Activated CD8-positive, alpha-beta T cell treated with anti-CD3 and anti-CD28 coated beads, Interleukin-2, amount 10 ng/mL, durations not matched to agents 7 days and 5 days (primary cell): Measurements from ENCODE around the gene MAPT. TPM values are rescaled to one million over a fixed set of nuclear protein-coding genes. Genes with fewer than 3 reads are reported as not detected.

Experiments
- ATAC-seq: fragments of 150-1000 bp; cut with Tn5 transposase; one replicate; pipeline ENCODE4 v1.10.0; 2021; ENCODE audit warnings: moderate library complexity
- CTCF ChIA-PET: fragments of 350-600 bp; sonication (Branson Sonifier 250); formaldehyde crosslinking; loops from one replicate; lab custom pipeline; 2021; ENCODE audit warnings: antibody characterized with exemption; lab: Charles Lee
- POLR2A ChIA-PET: fragments of 350-600 bp; sonication (Branson Sonifier 250); formaldehyde crosslinking; loops from one replicate; lab custom pipeline; 2021; ENCODE audit warnings: antibody characterized with exemption; lab: Charles Lee
- DNase-seq: peaks from one replicate; pipeline ENCODE4 v3.0.0-alpha.2; 2020
- H3K27ac Mint-ChIP-seq: one replicate; pipeline ENCODE4 v1.8.0; 2021; ENCODE audit warnings: mild to moderate bottlenecking, mixed read lengths
- H3K27me3 Mint-ChIP-seq: one replicate; pipeline ENCODE4 v1.8.0; 2021; ENCODE audit warnings: low read depth, mixed read lengths
- H3K36me3 Mint-ChIP-seq: one replicate; pipeline ENCODE4 v1.8.0; 2021; ENCODE audit warnings: low read depth, mixed read lengths
- H3K4me1 Mint-ChIP-seq: one replicate; pipeline ENCODE4 v1.8.0; 2021; ENCODE audit warnings: low read depth, mixed read lengths
- H3K4me3 Mint-ChIP-seq: one replicate; pipeline ENCODE4 v1.8.0; 2021; ENCODE audit warnings: mild to moderate bottlenecking, mixed read lengths
- H3K9me3 Mint-ChIP-seq: one replicate; pipeline ENCODE4 v1.8.0; 2022; ENCODE audit warnings: mixed read lengths; ENCODE audit not compliant: insufficient read depth
- total RNA-seq, 2 experiments: library from RNA; stranded (reverse); gene quantifications; one replicate each; pipeline ENCODE4 v1.2.3, GENCODE V29; 2021

MAPT gene
- total RNA-seq, 2 experiments from 2014 or later: 0.11 TPM; not detected in 1

DNA sequence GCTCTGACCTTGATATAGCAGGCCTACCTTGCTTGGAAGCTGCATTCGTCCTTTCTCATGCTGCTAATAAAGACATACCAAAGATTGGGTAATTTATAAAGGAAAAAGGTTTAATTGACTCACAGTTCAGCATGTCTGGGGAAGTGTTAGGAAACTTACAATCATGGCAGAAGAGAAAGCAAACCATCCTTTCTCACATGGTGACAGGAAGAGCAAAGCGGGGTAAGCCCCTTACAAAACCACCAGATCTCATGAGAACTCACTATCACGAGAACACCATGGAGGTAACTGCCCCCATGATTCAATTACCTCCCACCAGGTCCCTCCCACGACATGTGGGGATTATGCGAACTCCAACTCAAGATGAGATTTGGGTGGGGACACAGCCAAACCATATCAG, 6.0 kb upstream of the MAPT start:
- ATAC-seq (no peak), DNase-seq (no peak)
- ChIA-PET CTCF (interaction anchor here (0.8 kb wide), 1 partner anchor 248 kb away, joined by 3 read pairs; no protein-coding TSS in a partner anchor), POLR2A (no interaction called here)
- Mint-ChIP-seq H3K27ac (no peak overlapping the region), H3K4me1 (no peaks in the 10 kb centered on the region), H3K4me3 (no peak overlapping the region), H3K27me3 (peaks cover 35% of the 10 kb centered on the region), H3K36me3 (no peaks in the 10 kb centered on the region), H3K9me3 (peaks cover 9% of the 10 kb centered on the region)

DNA sequence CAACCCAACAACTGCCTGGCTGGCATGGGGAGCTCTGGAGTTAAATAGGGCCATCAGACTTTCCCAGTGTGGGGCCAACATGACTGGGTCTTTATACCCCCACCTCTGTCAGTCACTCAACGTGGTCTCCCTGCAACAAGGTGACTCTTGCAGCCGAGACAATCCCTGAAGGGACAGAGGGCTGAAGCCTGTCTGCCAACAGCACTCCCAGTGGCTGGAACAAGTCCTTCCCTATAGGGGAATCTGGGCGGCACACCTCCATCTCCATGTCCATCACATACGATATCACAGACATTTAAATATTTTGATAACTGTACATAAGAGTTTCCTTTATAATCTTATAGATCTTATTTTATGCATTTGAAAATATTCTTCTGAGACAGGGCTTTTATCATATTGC, 4.8 kb upstream of the MAPT start:
- ATAC-seq (no peak), DNase-seq (no peak)
- Mint-ChIP-seq H3K4me1 (peaks cover 4% of the 10 kb centered on the region), H3K4me3 (no peak overlapping the region), H3K36me3 (no peaks in the 10 kb centered on the region), H3K9me3 (peaks cover 7% of the 10 kb centered on the region), H3K27ac (no peak overlapping the region), H3K27me3 (peaks cover 34% of the 10 kb centered on the region)
- CTCF ChIA-PET: no interaction called here
- POLR2A ChIA-PET: no interaction called here

DNA sequence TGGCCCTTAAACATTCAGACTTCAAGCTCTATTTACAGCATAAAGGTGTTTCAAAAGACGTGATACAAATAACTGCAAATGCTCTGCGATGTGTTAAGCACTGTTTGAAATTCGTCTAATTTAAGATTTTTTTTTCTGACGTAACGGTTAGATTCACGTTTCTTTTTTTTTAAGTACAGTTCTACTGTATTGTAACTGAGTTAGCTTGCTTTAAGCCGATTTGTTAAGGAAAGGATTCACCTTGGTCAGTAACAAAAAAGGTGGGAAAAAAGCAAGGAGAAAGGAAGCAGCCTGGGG, 681 bp upstream of the MAPT start:
- POLR2A ChIA-PET: interaction anchor here (0.6 kb wide), 1 partner anchor 143 kb away, joined by 3 read pairs; no protein-coding TSS in a partner anchor
- Mint-ChIP-seq H3K4me3 (peak overlapping the region; percentile 50), H3K27ac (no peak overlapping the region), H3K36me3 (no peaks in the 10 kb centered on the region), H3K9me3 (no peaks in the 10 kb centered on the region), H3K4me1 (peaks cover 17% of the 10 kb centered on the region), H3K27me3 (peaks cover 59% of the 10 kb centered on the region)
- CTCF ChIA-PET: interaction anchor here (0.6 to 2.6 kb wide), 8 partner anchors 11 to 252 kb away, joined by 3 to 7 read pairs (median 4); no protein-coding TSS in a partner anchor
- DNase-seq (no peak), ATAC-seq (no peak)

DNA sequence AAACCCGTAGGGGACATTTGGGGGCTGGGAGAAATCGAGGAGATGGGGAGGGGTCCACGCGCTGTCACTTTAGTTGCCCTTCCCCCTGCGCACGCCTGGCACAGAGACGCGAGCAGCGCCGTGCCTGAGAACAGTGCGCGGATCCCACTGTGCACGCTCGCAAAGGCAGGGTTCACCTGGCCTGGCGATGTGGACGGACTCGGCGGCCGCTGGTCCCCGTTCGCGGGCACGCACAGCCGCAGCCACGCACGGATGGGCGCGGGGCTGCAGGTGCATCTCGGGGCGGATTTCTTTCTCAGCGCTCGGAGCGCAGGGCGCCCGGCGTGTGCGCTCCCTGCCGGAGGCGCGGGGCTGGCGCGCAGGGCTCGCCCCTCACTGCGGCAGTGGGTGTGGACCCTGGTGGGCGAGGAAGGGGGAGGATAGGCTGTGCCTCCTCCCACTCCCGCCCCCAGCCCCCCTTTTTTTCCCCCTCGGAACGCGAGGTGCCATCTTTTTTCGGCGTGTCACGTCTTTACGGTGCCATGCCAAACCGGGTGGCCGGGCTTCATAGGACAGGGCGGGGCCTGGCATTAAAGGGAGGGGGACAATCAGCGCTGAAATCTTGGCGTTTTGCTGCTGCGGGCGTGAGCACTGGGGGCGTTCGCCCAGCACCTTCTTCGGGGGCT, 1.1 kb downstream of the MAPT start:
- DNase-seq: no peak
- CTCF ChIA-PET: interaction anchor here (1.7 kb wide), 1 partner anchor 43 kb away, joined by 4 read pairs; no protein-coding TSS in a partner anchor
- peaks cover 17% of the 10 kb centered on the region for H3K4me1 Mint-ChIP-seq
- ATAC-seq: no peak
- H3K36me3 Mint-ChIP-seq: no peaks in the 10 kb centered on the region
- H3K9me3 Mint-ChIP-seq: no peaks in the 10 kb centered on the region
- no peak overlapping the region for H3K27ac Mint-ChIP-seq
- H3K4me3 Mint-ChIP-seq: peak overlapping the region; percentile 68
- POLR2A ChIA-PET: no interaction called here
- H3K27me3 Mint-ChIP-seq: peaks cover 65% of the 10 kb centered on the region

DNA sequence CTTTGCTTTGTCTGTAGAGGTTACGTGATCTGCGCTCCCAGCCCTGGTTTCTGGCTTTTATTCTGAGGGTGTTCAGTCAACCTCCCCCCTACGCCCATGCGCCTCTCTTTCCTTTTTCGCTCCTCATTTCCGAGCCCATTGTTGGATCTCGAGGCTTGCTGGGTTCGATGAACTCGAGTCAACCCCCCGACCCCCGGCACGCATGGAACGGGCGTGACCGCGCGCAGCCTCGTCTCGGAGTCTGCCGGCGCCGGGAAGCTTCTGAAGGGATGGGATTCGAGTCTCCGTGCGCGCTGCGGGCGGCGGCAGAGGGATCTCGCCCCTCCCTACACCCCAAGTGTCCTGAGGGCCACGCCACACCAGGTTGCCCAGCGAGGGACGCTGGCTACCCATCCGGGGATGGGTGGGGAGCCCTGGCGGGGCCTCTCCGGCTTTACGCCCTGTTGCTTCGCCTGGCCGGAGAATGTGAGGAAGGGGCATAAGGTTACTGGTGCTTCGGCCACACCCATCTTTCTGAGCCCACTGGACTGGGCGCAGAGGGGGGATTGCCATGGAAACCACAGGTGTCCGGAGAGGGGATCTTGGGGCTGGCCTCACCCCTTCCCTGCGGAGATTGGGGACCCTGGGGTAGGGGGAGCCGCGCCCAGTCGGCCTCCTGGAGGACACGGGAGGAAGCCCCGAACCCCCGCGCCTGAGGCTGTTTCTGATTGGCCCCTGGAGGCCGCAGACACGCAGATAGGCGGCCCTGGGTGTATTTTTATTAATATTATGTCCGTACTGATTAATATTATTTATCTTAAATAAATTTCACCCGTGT, 1.8 kb downstream of the MAPT start:
- POLR2A ChIA-PET: no interaction called here
- ATAC-seq (no peak), DNase-seq (no peak)
- H3K4me3 Mint-ChIP-seq: peak overlapping the region; percentile 49
- no peaks in the 10 kb centered on the region for H3K9me3 Mint-ChIP-seq
- peaks cover 65% of the 10 kb centered on the region for H3K27me3 Mint-ChIP-seq
- H3K36me3 Mint-ChIP-seq: no peaks in the 10 kb centered on the region
- CTCF ChIA-PET: no interaction called here
- no peak overlapping the region for H3K27ac Mint-ChIP-seq
- H3K4me1 Mint-ChIP-seq: peaks cover 17% of the 10 kb centered on the region

DNA sequence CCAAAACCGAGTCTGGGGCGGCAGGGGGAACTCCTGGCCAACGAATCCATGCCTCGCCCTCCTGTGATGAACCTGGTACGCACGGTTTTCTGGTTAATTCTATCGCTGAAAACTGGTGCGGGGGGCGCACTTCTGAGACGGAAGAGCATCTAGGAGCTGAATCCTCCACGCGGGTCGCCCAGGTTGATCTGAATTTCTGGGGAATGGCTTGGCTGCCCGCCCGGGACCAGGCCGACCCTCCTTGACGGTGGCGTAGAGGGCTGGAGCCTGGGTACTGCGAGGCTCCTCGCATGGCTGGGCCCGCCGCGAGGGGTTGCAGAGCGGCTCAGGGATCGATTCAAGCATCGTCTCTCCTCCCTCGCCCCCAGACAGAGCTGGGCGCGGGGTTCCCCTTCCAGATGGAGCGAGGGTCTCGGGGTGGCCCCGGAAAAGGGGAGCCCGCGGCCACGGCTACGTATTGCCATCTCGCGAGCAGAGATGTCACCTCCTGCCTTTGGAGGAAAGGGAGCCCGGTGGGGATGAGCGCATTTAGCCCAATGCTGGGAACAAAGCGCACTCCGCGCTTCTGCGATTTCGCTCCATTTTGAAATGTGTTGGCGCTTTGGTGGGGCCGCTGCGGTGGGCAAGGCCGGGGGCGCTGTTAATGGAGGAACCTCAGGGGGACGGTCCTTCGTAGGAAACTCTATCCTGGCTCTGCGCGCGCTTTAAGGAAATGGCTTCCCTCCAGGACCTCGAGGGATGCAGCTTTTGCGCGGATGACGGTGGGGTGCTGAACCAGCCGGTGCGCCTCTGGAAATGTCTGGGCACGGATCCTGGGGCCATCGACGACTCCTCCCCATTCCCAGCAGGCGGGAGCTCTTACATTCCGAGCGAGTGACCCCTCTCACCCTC, 2.7 kb downstream of the MAPT start:
- Mint-ChIP-seq H3K27ac (no peak overlapping the region), H3K4me1 (peaks cover 17% of the 10 kb centered on the region), H3K27me3 (peaks cover 60% of the 10 kb centered on the region), H3K4me3 (no peak overlapping the region), H3K9me3 (no peaks in the 10 kb centered on the region), H3K36me3 (no peaks in the 10 kb centered on the region)
- no peak for DNase-seq
- no peak for ATAC-seq
- ChIA-PET POLR2A (no interaction called here), CTCF (no interaction called here)

DNA sequence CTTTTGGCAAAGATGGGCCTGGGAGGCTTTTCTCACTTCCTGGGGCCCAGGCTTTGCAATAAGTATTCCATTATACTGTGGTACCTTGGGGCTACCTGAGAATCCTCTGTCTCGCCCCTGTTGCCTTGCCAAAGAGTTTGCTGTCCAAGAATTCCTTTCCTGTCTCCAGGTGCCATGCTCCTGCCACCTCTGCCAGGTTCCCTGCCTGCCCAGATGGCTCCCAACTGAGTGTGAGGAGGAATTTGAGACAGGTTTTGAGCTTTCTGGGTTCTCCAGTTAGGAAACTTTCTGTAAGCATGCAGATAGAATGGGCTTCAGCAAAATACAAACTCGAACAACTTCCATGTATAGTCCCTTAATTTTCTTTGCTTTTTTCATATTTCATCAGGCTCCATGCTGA, 5.8 kb downstream of the MAPT start:
- ATAC-seq (no peak), DNase-seq (no peak)
- Mint-ChIP-seq H3K4me1 (peaks cover 9% of the 10 kb centered on the region), H3K36me3 (no peaks in the 10 kb centered on the region), H3K27ac (no peak overlapping the region), H3K4me3 (no peak overlapping the region), H3K9me3 (no peaks in the 10 kb centered on the region), H3K27me3 (peaks cover 47% of the 10 kb centered on the region)
- ChIA-PET CTCF (interaction anchor here (1.4 kb wide), 1 partner anchor 48 kb away, joined by 3 read pairs; no protein-coding TSS in a partner anchor), POLR2A (no interaction called here)

DNA sequence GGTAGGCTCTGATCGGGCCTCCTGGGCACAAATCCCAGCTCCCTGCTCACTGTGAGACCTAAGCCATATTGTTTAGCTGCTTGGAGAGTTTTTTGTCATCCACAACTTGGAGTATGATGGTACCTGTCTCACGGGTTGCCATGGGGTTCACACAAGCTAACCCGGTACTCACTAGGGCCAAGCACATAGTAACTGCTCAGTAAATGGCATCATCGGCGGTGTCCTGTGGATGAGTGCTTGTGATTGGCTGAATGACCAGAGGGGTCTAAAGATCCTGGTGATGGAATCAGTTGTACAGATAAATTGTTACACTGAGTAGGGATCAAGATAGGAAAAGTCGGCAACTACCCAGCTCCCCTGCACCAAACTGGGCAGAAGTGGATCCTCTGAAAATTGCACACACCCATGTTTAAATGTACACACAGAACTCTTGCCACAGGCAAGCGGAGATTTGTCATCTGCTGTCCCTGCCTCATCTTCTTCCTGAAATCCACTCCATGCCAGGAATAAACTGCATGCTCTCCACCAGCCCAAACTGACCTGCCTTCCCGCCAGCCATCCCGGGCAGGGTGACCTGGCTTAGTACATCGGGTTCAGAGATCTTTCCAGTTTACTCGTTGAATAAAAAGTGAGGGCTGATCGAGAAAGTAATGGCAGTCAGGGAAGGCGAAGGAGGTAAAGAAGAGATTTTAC, 6.5 kb downstream of the MAPT start:
- H3K4me1 Mint-ChIP-seq: peaks cover 4% of the 10 kb centered on the region
- H3K27ac Mint-ChIP-seq: no peak overlapping the region
- DNase-seq: no peak
- no peak overlapping the region for H3K4me3 Mint-ChIP-seq
- H3K9me3 Mint-ChIP-seq: no peaks in the 10 kb centered on the region
- no peaks in the 10 kb centered on the region for H3K36me3 Mint-ChIP-seq
- H3K27me3 Mint-ChIP-seq: peaks cover 49% of the 10 kb centered on the region
- no peak for ATAC-seq
- POLR2A ChIA-PET: no interaction called here
- CTCF ChIA-PET: interaction anchor here (1.4 kb wide), 1 partner anchor 48 kb away, joined by 3 read pairs; no protein-coding TSS in a partner anchor

DNA sequence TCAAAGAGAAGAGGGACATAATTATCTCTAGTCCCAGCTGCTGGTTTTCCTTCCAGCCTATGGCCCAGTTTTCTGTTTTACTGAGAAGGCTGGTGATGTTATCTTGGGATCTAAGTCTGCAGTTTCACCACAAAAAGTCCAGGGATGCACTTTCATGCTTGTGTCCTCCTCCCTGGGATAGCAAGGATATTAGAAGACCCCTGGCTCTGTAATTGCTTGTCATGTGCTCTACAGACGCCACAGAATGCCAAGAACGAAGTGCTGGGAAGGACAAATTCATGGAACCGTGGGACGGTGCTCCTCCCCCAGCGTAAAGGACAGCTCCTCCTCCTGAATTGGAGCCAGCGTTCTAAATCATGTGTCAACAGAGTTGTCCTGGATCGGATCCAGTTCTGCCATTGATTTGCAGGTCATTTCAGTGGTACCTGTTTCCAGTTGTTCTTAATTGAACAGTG, 8.6 kb downstream of the MAPT start:
- no peaks in the 10 kb centered on the region for H3K36me3 Mint-ChIP-seq
- DNase-seq: no peak
- H3K9me3 Mint-ChIP-seq: no peaks in the 10 kb centered on the region
- no peak overlapping the region for H3K27ac Mint-ChIP-seq
- H3K4me3 Mint-ChIP-seq: no peak overlapping the region
- H3K4me1 Mint-ChIP-seq: peaks cover 11% of the 10 kb centered on the region
- no peak for ATAC-seq
- CTCF ChIA-PET: no interaction called here
- peaks cover 36% of the 10 kb centered on the region for H3K27me3 Mint-ChIP-seq
- POLR2A ChIA-PET: no interaction called here

DNA sequence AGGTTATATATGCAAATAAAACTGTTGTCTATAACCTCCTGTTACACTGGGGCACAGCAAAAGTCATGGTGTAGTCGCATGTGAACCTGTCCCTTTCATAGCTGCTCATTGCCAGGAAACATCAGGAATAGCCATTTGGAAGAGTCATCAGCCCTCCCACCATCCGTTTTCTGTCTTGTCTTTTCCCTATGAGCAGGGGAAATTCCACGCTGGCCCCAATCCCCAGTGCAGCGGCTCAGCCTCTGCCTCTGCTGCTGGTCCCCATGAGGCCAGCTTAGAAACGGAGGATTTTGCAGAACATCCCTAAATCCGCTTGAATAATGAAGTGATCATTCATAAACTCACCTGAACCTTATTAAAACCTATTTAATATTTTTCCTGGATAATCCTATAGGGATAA, 10.5 kb downstream of the MAPT start:
- Mint-ChIP-seq H3K4me3 (no peak overlapping the region), H3K27ac (no peak overlapping the region), H3K9me3 (no peaks in the 10 kb centered on the region), H3K27me3 (peaks cover 18% of the 10 kb centered on the region), H3K4me1 (peaks cover 19% of the 10 kb centered on the region), H3K36me3 (no peaks in the 10 kb centered on the region)
- CTCF ChIA-PET: no interaction called here
- POLR2A ChIA-PET: no interaction called here
- ATAC-seq: no peak
- DNase-seq: no peak

DNA sequence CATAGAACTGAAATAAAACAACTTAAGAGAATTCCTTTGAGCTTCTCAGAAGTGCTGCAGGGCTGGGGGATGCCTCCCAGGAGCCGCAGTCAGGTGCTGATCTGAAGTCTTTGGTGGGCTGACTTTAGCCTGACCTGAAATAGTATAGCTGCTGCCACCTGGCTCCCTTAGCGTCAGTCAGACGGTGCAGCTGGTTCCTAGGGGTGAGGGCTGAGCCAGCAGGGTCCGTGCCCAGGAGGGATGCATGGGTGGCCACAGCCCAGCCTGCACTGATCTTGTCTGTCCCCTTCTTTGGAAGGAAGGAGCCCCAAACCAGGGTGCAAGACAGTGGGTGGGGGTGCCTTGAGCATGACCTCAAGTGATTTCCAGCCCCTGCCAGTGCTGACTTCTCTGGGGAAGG, 11.5 kb downstream of the MAPT start:
- no peak for ATAC-seq
- DNase-seq: no peak
- Mint-ChIP-seq H3K27me3 (peaks cover 15% of the 10 kb centered on the region), H3K36me3 (no peaks in the 10 kb centered on the region), H3K9me3 (no peaks in the 10 kb centered on the region), H3K4me1 (peaks cover 19% of the 10 kb centered on the region), H3K4me3 (no peak overlapping the region), H3K27ac (no peak overlapping the region)
- ChIA-PET CTCF (no interaction called here), POLR2A (no interaction called here)
